ENCODE results near the gene TPST1.

Gene TPST1

DNA sequence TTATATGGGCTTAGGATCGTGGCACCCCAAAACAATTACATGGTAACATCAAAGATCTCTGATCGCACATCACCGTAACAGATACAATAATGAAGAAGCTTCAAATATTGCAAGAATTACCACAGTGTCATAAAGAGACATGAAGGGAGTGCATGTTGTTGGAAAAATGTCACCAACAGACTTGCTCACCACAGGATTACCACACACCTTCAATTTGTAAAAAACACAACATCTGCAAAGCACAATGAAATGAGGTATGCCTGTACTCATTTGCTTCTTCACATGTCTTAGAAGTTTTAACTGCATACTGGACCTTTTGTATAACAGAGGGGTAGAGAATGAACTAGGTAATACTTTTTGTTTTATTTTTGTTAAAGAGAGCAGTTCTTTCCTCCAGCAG lies 96.6 kb downstream of the TPST1 start:
- TF ChIP-seq, protein P1, sequence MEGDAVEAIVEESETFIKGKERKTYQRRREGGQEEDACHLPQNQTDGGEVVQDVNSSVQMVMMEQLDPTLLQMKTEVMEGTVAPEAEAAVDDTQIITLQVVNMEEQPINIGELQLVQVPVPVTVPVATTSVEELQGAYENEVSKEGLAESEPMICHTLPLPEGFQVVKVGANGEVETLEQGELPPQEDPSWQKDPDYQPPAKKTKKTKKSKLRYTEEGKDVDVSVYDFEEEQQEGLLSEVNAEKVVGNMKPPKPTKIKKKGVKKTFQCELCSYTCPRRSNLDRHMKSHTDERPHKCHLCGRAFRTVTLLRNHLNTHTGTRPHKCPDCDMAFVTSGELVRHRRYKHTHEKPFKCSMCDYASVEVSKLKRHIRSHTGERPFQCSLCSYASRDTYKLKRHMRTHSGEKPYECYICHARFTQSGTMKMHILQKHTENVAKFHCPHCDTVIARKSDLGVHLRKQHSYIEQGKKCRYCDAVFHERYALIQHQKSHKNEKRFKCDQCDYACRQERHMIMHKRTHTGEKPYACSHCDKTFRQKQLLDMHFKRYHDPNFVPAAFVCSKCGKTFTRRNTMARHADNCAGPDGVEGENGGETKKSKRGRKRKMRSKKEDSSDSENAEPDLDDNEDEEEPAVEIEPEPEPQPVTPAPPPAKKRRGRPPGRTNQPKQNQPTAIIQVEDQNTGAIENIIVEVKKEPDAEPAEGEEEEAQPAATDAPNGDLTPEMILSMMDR (IDR thresholded peaks at IDR 0.05; ENCODE audit: insufficient read depth, low read depth, low read length, missing control alignments) = no peak
- H3K4me3 ChIP-seq (ENCODE audit: low read length) = no peak overlapping the region
- DNase-seq (ENCODE audit: low read depth) = no peak

DNA sequence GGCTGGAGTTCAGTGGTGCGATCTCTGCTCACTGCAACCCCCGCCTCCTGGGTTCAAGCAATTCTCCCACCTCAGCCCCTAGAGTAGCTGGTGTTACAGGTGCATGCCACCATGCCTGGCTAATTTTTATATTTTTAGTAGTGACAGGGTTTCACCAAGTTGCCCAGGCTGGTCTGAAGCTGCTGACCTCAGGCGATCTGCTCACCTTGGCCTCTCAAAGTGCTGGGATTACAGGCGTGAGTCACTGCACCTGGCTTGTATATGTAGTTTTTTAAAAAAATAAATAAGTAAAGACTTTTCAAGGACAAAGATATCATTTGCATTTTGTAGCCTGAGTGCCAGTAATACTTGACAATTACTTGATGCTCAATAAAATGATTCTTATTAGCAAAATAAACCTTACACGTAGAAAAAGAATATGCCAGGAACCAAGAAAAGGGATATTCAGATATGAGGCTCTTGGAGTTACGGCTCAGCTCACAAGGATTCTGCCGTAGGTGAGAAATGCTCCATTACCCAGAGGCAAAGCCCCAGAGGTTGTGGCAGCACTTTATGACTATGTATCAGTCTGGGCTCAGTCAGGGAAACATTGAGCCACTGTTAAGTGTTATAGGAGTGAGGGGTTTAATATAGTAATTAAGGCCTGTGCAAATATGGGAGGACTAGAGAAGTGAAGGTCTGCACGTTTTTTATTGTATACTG lies 98.5 kb downstream of the TPST1 start:
- TF ChIP-seq, protein P1 (IDR thresholded peaks at IDR 0.05; ENCODE audit: insufficient read depth, low read depth, low read length, missing control alignments) = no peak
- no peak overlapping the region for H3K4me3 ChIP-seq (ENCODE audit: low read length)
- DNase-seq (ENCODE audit: low read depth) = peak; percentile 23

DNA sequence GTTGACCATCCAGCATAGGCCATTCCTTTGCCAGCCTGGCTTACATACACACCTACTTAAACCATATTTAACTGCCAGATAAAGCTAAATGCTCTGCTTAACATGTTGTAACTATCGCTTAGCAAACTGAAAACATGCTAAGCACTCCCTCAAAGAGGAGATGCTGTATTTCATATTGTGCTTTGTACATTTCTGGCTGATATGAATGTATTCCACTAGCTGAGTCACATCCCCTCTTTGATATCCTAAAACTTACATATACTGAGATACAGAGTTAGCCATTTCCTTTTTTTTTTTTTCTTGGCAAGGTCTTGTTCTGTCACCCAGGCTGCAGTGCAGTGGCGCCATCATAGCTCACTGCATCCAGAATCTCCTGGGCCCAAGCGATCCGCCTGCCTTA lies 99.4 kb downstream of the TPST1 start:
- no peak overlapping the region for H3K4me3 ChIP-seq (ENCODE audit: low read length)
- no peak for DNase-seq (ENCODE audit: low read depth)
- TF ChIP-seq, protein P1 (IDR thresholded peaks at IDR 0.05; ENCODE audit: insufficient read depth, low read depth, low read length, missing control alignments) = no peak

DNA sequence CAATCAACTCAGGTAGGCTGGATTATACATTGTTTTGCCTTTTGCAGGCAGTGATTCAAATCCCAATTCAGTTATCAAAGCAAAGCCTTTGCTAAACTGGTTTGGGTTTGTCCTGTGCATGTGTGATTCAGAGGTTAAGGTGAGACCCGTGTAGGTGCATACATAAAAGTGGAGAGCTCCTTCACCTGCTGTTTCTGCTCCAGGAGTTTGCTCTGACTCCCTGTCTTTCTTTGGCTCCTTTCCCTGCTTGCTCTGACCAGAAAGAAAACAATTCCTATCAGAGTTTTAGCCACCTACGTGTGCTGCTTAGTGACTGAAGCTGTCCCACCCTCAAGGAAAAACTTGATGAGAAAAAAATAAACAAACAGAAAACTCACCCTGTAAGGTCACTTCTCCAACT lies 101.1 kb downstream of the TPST1 start:
- H3K4me3 ChIP-seq (ENCODE audit: low read length) = no peak overlapping the region
- DNase-seq (ENCODE audit: low read depth) = peak; percentile 86
- TF ChIP-seq, protein P1 (IDR thresholded peaks at IDR 0.05; ENCODE audit: insufficient read depth, low read depth, low read length, missing control alignments) = no peak

DNA sequence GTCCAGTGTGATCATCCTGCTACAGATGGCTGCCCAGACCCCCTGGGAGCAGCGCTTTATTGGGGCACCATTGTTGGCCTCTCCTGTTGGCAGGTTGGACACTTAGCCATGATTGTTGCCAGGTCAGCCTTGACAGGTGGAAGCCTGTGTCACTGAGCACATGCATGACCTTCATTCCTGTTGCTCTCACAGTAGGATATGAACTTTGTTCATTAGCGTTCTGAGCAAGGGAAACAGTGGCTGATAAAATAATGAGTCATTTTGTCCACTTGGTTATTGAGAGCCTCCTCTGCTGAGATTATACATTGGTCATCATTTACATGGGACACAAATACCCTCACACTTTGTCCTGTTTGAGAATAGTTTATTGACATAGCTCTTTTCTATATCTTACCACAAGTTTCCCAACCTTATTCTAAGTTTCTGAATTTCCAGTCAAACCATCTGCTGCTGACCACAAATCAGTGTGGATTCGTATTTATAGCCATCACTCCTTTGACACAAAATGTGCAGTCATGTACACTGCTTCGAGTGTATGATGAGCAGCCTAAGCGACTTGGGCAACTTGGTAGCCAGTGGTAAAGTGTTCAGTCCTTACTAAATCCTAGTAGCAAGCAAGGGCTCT lies 102.6 kb downstream of the TPST1 start:
- TF ChIP-seq, protein P1 (IDR thresholded peaks at IDR 0.05; ENCODE audit: insufficient read depth, low read depth, low read length, missing control alignments) = no peak
- peak; percentile 19 for DNase-seq (ENCODE audit: low read depth)
- no peak overlapping the region for H3K4me3 ChIP-seq (ENCODE audit: low read length)

DNA sequence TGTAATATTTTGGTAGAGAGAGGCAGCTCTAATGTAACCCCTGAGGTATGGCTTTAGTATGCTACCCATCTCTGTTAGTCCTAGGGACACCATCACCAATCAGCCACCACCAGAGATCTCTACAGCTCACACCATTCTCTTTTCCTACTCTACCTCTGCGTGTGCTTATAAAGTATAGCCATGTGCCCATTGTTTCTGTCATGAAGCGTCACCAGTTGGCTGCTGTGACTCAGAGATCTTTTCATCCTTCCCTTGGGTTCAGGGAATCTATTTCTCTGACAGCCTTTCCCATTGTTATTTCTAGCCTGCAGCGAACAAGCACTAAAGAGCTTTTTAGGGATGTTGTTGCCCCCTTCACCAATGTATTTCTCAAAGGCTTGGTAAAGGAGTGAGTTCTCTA lies 103.3 kb downstream of the TPST1 start:
- no peak for DNase-seq (ENCODE audit: low read depth)
- no peak overlapping the region for H3K4me3 ChIP-seq (ENCODE audit: low read length)
- TF ChIP-seq, protein P1 (IDR thresholded peaks at IDR 0.05; ENCODE audit: insufficient read depth, low read depth, low read length, missing control alignments) = no peak

DNA sequence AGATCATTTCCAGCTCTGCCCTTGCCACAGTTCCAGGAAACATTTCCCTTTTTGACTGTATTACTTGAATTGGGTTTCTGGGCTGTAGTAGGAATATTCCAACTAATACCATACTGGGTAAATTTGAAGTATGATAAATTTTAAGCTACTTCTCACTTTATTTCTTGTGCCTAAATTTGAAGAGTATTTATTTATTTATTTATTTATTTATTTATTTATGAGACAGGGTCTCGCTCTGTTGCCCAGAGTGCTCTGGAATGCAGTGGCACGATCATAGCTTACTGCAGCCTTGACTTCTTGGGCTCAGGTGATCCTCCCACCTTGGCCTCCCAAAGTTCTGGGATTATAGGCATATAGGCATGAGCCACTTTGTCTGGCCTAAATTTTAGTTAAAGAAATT lies 105.5 kb downstream of the TPST1 start:
- H3K4me3 ChIP-seq (ENCODE audit: low read length) = no peak overlapping the region
- no peak for DNase-seq (ENCODE audit: low read depth)
- TF ChIP-seq, protein P1 (IDR thresholded peaks at IDR 0.05; ENCODE audit: insufficient read depth, low read depth, low read length, missing control alignments) = no peak

Measured in epithelial cell of esophagus (primary cell).